Heart right ventricle (tissue), 16 donors: ENCODE measurements around the gene LIPJ. TPM values are rescaled to one million over a fixed set of nuclear protein-coding genes. Genes with fewer than 3 reads are reported as not detected.

Experiments
- ATAC-seq, 8 donors: fragments of 200-7000 bp; cut with Tn5 transposase; one replicate each; pipeline ENCODE4 v1.9.1; 2020; ENCODE audit warnings: mild to moderate bottlenecking in 8 of 8, moderate library complexity in 8 of 8, moderate number of reproducible peaks in 1 of 8
- DNase-seq, 2 donors: peaks; one replicate each; pipeline ENCODE4 v3.0.0-alpha.2; 2020
- H3K27ac ChIP-seq, 10 donors: fragments of 200-600 bp; sonication (generic) in 2 of 10; one replicate each; pipeline versions ENCODE4 v1.5.0 to v1.8.0; 2020 to 2022; ENCODE audit warnings: mild to moderate bottlenecking in 3 of 10
- H3K27me3 ChIP-seq, 7 donors: fragments of 200-600 bp; one replicate each; pipeline ENCODE4 v1.8.0; 2021 to 2022; ENCODE audit warnings: mild to moderate bottlenecking in 2 of 7
- H3K36me3 ChIP-seq, 9 donors: fragments of 200-600 bp; sonication (generic) in 1 of 9; one replicate each; pipeline versions ENCODE4 v1.5.0 to v1.8.0; 2020 to 2022; ENCODE audit warnings: mild to moderate bottlenecking in 2 of 9
- H3K4me1 ChIP-seq, 9 donors: fragments of 200-600 bp; sonication (generic) in 1 of 9; one replicate each; pipeline versions ENCODE4 v1.5.0 to v1.8.0; 2020 to 2022; ENCODE audit warnings: mild to moderate bottlenecking in 4 of 9
- H3K4me3 ChIP-seq, 10 donors: fragments of 200-600 bp; sonication (generic) in 2 of 10; one replicate each; pipeline versions ENCODE4 v1.5.0 to v1.8.0; 2020 to 2022; ENCODE audit warnings: mild to moderate bottlenecking in 7 of 10, moderate library complexity in 2 of 10
- H3K9me3 ChIP-seq, 11 donors: fragments of 200-600 bp in 10 of 11; sonication (generic) in 2 of 11; one replicate each; pipeline versions ENCODE4 v1.5.0 to v1.8.0; 2013 to 2022; ENCODE audit warnings: mild to moderate bottlenecking in 2 of 11, control low read depth in 1 of 11, moderate library complexity in 1 of 11
- CTCF ChIP-seq, 9 donors: fragments of 200-600 bp; sonication (generic) in 2 of 9; IDR thresholded peaks; one replicate each; pipeline versions ENCODE4 v1.5.0 to v1.8.0; 2021 to 2022; ENCODE audit warnings: antibody characterized with exemption in 9 of 9, mild to moderate bottlenecking in 5 of 9, moderate library complexity in 1 of 9
- WGBS, 2 donors: extraction: QIAGEN DNeasy Blood & Tissue Kit; methylation state at CpG; one replicate each; pipeline ENCODE4 v1.1.7; 2013; ENCODE audit warnings: inconsistent platforms in 1 of 2; 5-methylcytosine and 5-hydroxymethylcytosine counted together
- intact Hi-C, 10 donors: fragments of 100-400 bp; cut with DNase I; formaldehyde crosslinking; loops; one replicate each; pipeline versions ENCODE4 v1.11.1 to v1.14.2; 2022
- polyA plus RNA-seq, 2 donors: library from polyadenylated mRNA; stranded (reverse); fragments of 200-250 nt; gene quantifications; one replicate each; pipeline ENCODE4 v1.2.3, GENCODE V29; 2013
- total RNA-seq, 10 donors: library from RNA; stranded (reverse); fragmentation: NEBNext Ultra II Directional in 3 of 10; extraction: Animal tissue kit (Norgen Biotek cat#: 25700) in 3 of 10; gene quantifications; one replicate each; pipeline versions ENCODE4 v1.2.1 to v1.2.4, GENCODE V29; 2021 to 2023
- donor health status: Arrhythmogenic right ventricular cardiomyopathy.
- donor health status: ischemic (EF 13 %, LVEDD 7.1; RV severe dilation, severe dysfunction).
- donor health status: healthy with polysubstance abuse.
- donor health status: DM: no; HTN: yes; CAD: no.
- donor health status: DM: no; HTN: no; CAD: no.
- donor health status: ischemic (EF 25% LVEDD 6.9; RV normal size, moderate dysfunction).
- donor health status: ischemic (EF 25% LVEDD 5.7; RV mildly dilated, moderate dysfunction).
- donor health status: healthy.
- donor health status: DM: yes; HTN: yes; CAD: no.
- donor health status: Ischemic cardiomyopathy.
- donor health status: ischemic (EF 35%, LVEDD 5.7; RV mildly dilated, moderate dysfunction).
- donor health status: nonischemic (EF 11% LVEDD 7.7; RV severe dilation, severe dysfunction).
- donor health status: DM: yes; HTN: yes; CAD: no.
- donor health status: PGD.
- donor health status: ischemic (EF 29% LVEDD 5.4; RV normal size, mild dysfunction).
- donor health status: nonischemic (EF 23%, LVEDD 6.1; RV moderate dilation, normal function).

Gene LIPJ
- total and polyA plus RNA-seq, 12 donors: 0.01 to 0.53 (median 0.30) TPM; not detected in 6

- no peaks in the 10 kb centered on the region for H3K36me3 ChIP-seq
- no peak overlapping the region for H3K27ac ChIP-seq
- no peaks in the 10 kb centered on the region for H3K4me1 ChIP-seq
- no peaks in the 10 kb centered on the region for H3K9me3 ChIP-seq
- WGBS, 2 donors: 85 to 90% methylated on average over 1 of the region's 1 CpG
- no peaks in the 10 kb centered on the region for H3K27me3 ChIP-seq
- ATAC-seq: no peak
- no peak for TF ChIP-seq CTCF (IDR thresholded peaks at IDR 0.05)
- no peak for DNase-seq
- intact Hi-C loops: loop anchor here in 6 of 10 donors (10.0 kb wide), 5 partner anchors 122 to 302 kb away; no protein-coding TSS in a partner anchor
- no peak overlapping the region for H3K4me3 ChIP-seq
Observed at GRCh38 chr10:88557256-88557655, 29.3 kb upstream of the LIPJ start.

- no peak for TF ChIP-seq CTCF (IDR thresholded peaks at IDR 0.05)
- Histone ChIP-seq H3K4me1 (no peaks in the 10 kb centered on the region), H3K4me3 (no peak overlapping the region), H3K36me3 (no peaks in the 10 kb centered on the region), H3K9me3 (no peaks in the 10 kb centered on the region), H3K27me3 (no peaks in the 10 kb centered on the region), H3K27ac (no peak overlapping the region)
- WGBS, 2 donors: 84 to 87% methylated on average over 2 of the region's 2 CpGs
- DNase-seq: no peak
- no peak for ATAC-seq
- intact Hi-C loops: loop anchor here in 6 of 10 donors (10.0 kb wide), 5 partner anchors 123 to 303 kb away; no protein-coding TSS in a partner anchor
Observed at GRCh38 chr10:88557658-88558057, 28.9 kb upstream of the LIPJ start.

GRCh38 chr10:88562152-88562551 is 24.4 kb upstream of the LIPJ start:
- Histone ChIP-seq H3K4me3 (no peak overlapping the region), H3K27ac (no peak overlapping the region), H3K9me3 (no peaks in the 10 kb centered on the region), H3K4me1 (no peaks in the 10 kb centered on the region), H3K27me3 (no peaks in the 10 kb centered on the region), H3K36me3 (no peaks in the 10 kb centered on the region)
- no peak for TF ChIP-seq CTCF (IDR thresholded peaks at IDR 0.05)
- DNase-seq (no peak), ATAC-seq (no peak)
- intact Hi-C loops: loop anchor here in 1 of 10 donors (10.0 kb wide), 1 partner anchor 233 kb away; no protein-coding TSS in a partner anchor
- 88 to 98% methylated on average over 1 of the region's 1 CpG for WGBS, 2 donors

GRCh38 chr10:88565072-88565471 is 21.5 kb upstream of the LIPJ start:
- ATAC-seq (no peak), DNase-seq (no peak)
- Histone ChIP-seq H3K4me3 (no peak overlapping the region), H3K27me3 (no peaks in the 10 kb centered on the region), H3K27ac (no peak overlapping the region), H3K9me3 (no peaks in the 10 kb centered on the region), H3K4me1 (no peaks in the 10 kb centered on the region), H3K36me3 (no peaks in the 10 kb centered on the region)
- WGBS, 2 donors: 0 to 9% methylated on average over 1 of the region's 1 CpG
- peak in 8 of 9 donors; percentile 5 to 57 (median 42) for TF ChIP-seq CTCF (IDR thresholded peaks at IDR 0.05)
- intact Hi-C loops: loop anchor here in 3 of 10 donors (2.0 to 10.0 kb wide), 3 partner anchors 230 to 247 kb away; no protein-coding TSS in a partner anchor
